ENCODE data around the gene PLAAT5.

GRCh38 chr11:63459586-63459985, 31.4 kb downstream of the PLAAT5 start:
- no peak for TF ChIP-seq POLR2A (IDR thresholded peaks at IDR 0.05)
- no peak for TF ChIP-seq CTCF (IDR thresholded peaks at IDR 0.05)

All from right lobe of liver (tissue), 4 donors.